ENCODE results near the gene ADAMTS4.

DNA sequence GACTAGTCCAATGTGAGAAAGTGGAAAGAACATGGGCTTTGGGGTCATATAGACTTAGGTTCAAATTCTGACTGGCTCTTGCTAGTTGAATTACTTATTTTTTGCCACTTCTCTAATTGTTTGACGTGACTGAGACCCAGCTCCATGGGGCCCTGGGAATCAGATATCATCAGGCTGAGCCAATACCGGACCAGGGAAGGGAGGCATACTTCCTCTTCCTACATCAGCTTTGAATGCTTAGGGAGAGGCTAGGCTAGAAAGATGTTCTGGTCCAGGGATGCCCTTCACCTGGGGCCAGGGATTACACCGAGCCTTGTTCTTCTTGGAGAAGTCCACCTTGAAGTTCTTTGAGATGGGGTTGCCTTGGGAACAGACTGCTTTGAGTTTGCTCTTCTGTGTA is 42.8 kb upstream of the ADAMTS4 start:
- TF ChIP-seq, protein P1, sequence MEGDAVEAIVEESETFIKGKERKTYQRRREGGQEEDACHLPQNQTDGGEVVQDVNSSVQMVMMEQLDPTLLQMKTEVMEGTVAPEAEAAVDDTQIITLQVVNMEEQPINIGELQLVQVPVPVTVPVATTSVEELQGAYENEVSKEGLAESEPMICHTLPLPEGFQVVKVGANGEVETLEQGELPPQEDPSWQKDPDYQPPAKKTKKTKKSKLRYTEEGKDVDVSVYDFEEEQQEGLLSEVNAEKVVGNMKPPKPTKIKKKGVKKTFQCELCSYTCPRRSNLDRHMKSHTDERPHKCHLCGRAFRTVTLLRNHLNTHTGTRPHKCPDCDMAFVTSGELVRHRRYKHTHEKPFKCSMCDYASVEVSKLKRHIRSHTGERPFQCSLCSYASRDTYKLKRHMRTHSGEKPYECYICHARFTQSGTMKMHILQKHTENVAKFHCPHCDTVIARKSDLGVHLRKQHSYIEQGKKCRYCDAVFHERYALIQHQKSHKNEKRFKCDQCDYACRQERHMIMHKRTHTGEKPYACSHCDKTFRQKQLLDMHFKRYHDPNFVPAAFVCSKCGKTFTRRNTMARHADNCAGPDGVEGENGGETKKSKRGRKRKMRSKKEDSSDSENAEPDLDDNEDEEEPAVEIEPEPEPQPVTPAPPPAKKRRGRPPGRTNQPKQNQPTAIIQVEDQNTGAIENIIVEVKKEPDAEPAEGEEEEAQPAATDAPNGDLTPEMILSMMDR (IDR thresholded peaks at IDR 0.05), result no peak
- no peak for TF ChIP-seq EP300 (IDR thresholded peaks at IDR 0.05)
- TF ChIP-seq POLR2AphosphoS5 (IDR thresholded peaks at IDR 0.05), result no peak
